ENCODE results near the gene OR5T3.

- TF ChIP-seq CTCF (conservative IDR thresholded peaks at IDR 0.05; ENCODE audit: low read length), result no peak
- TF ChIP-seq EZH2phosphoT487 (IDR thresholded peaks at IDR 0.05; ENCODE audit: borderline replicate concordance), result no peak
Measured at GRCh38 chr11:56207790-56208189, 44.3 kb upstream of the OR5T3 start.
